GM19372 (cell line): ENCODE results near the gene OPRD1.
"Not testable (repeated sequence)": the region's sequence is repeated elsewhere in the genome, so short reads cannot be mapped to it uniquely, and the experiment has no call there.

Experiments
- ATAC-seq: cut with Tn5 transposase; IDR thresholded peaks from one replicate; pipeline ENCODE4 v1.9.1; 2021; ENCODE audit warnings: mild to moderate bottlenecking, low read depth, moderate library complexity; ENCODE audit not compliant: unreplicated experiment

OPRD1 gene

DNA sequence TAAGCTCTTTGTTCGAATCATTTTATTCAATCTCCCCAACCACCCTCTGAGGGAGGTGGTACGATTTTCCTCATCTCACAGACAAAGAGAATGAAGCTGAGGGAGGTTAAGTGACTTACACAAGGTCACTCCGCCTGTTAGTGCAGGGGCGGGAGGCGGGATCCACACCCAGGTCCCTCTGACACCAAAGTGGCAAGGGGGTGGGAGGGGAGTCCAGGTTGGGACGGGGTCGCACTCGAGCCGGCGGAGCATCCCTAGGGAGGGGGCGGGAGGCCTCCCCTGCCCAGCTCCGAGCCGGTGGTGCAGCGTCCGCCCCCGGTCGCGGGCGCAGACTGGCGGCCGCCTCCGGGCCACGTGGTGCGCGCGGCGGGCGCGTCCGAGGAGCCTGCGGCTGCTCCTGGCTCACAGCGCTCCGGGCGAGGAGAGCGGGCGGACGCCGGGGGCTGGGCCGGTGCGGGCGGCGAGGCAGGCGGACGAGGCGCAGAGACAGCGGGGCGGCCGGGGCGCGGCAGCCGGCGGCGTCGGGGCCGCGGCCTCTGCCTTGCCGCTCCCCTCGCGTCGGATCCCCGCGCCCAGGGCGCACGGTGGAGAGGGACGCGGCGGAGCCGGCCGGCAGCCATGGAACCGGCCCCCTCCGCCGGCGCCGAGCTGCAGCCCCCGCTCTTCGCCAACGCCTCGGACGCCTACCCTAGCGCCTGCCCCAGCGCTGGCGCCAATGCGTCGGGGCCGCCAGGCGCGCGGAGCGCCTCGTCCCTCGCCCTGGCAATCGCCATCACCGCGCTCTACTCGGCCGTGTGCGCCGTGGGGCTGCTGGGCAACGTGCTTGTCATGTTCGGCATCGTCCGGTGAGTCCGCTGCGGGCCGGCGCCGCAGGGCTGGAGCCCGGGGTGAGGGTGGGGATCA, at the start of gene OPRD1:
Gene OPRD1, plus strand, starts transcription at position 405 of the 903 bp plus-strand sequence. Its CDS starts 214 bp downstream, at position 619.
- no peak for ATAC-seq

DNA sequence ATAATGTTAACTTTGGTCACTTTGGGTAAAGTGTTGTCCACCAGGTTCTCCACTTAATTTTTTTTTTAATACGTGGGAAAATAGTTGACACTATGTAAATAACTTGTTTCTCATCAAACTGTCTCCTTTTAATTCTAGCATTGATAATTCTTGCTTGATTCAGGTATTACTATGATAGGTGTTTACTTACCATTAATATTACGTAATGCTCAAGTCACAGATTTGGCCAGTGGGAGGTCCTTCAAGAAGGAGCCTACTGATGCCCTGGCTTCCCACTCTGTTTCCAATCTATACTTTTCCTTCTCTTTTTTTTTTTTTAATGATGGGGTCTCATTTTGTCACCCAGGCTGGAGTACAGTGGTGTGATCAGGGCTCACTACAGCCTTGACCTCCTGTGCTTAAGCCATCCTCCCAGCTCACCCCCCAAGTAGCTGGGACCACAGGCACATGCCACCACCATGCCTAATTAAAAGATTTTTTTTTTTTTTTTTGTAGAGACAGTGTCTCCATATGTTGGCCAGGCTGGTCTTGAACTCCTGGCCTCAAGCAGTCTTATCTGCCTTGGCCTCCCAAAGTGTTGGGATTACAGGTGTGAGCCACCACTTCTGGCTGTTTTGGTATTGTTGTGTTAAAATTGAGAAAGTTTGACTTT, 45.3 kb upstream of the OPRD1 start:
- ATAC-seq, result no peak

DNA sequence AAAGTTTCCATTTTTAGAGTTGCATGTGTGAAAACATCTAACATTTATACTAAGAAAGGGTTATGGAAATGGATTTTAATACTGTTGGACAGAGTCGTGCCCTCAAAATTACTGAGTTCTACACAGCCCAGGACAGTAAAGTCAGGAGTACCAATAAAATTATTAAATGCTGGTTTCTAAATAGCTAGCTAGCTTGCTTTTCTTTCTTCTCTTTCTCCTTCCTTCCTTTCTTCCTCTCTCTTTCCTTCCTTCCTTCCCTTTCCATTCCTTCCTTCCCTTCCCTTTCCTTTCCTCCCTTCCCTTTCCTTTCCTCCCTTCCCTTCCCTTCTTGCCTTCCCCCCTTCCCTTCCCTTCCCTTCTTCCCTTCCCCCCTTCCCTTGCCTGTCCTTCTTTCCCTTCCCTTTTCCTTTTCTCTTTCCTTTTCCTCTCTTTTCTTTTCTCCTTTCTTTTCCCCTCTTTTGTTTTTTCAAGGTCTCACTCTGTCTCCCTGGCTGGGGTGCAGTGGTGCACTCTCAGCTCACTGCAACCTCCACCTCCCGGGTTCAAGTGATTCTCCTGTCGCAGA, 41.3 kb upstream of the OPRD1 start:
- ATAC-seq, result no peak

DNA sequence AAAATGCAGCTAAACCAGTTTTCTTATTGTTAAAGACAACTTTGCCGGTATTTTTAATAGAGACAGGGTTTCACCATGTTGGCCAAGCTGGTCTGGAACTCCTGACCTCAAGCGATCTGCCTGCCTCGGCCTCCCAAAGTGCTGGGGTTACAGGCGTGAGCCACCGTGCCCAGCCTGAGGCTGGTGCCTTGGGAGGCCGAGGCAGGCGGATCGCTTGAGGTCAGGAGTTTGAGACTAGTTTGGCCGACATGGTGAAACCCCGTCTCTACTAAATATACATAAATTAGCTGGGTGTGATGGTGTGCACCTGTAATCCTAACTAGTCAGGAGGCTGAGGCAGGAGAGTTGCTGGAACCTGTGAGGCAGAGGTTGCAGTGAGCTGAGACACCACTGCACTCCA, 40.0 kb upstream of the OPRD1 start:
- not testable (repeated sequence) for ATAC-seq

- ATAC-seq, result no peak
These were observed 38.9 kb upstream of the OPRD1 start for GRCh38 chr1:28773105-28773504.

DNA sequence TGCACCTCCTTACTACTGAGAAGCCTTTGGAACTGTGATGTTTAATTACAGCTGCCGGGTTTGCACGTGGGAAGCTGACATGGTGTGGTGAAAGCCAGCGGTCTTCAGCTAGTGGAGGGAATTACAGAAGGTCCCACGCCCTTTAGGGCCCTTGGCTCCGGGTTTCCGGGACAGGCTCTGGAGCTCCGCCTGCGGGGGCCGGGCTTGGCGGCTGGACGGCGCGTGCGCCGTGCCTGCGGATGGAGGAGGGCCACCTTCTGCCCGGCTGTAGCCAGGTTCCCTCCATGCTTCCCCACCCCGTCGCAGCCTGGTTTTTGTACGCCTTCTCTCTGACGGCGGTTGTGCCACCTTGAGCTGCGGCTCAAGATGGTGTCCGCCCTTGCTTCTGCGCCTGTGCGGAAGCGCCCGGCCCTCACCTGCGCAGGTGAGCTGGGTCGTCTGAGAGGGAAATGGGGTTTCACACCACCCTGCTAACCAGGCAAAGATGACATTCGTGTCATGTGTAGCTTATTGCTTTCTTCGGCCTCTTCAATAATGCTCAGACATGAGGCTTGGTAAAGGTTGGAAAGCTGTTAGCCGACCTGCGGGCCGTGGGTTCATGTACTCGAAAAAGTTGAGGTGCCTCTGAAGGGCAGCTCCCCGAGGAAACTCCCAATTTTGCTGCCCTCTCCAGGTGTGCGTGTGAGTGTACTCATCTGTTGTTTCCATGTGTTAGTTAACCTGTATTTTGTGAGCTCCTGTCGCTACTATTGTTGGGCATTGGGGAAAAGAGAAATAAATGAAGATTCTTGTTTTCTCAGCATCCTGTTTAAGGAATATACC, 36.6 kb upstream of the OPRD1 start:
- ATAC-seq, result no peak

DNA sequence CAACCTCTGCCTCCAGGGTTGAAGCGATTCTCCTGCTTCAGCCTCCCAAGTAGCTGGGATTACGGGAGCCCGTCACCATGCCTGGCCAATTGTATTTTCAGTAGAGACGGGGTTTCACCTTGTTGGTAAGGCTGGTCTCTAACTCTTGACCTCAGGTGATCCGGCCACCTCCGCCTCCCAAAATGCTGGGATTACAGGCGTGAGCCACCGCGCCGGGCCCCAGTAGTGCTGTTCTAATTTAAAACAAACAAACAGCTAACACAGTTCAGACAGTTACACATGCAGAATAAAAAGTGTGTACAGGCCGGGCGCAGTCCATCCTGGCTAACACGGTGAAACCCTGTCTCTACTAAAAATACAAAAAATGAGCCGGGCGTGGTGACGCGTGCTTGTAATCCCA, 35.6 kb upstream of the OPRD1 start:
- ATAC-seq, result no peak

DNA sequence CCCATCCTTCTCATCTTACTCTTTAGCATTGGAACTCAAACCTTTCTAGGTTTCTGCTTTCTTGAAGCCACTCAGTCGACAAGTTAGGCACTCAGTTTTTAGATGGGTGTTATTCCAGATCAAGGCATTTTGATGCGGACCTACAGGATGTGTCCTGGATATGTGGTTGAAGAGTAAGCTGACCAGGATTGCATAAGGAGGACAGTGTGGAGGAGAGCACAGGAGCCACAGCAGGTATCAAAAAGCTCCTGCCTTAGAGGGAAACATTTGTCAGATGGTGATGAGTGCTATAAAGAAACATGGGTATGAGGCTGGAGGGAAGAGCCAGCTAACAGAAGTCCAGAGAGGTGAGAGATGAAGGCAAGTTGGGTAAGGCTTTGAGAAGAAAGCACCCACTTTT, 33.9 kb upstream of the OPRD1 start:
- no peak for ATAC-seq

- ATAC-seq, result no peak
These were observed 32.1 kb upstream of the OPRD1 start for GRCh38 chr1:28779751-28780408.

DNA sequence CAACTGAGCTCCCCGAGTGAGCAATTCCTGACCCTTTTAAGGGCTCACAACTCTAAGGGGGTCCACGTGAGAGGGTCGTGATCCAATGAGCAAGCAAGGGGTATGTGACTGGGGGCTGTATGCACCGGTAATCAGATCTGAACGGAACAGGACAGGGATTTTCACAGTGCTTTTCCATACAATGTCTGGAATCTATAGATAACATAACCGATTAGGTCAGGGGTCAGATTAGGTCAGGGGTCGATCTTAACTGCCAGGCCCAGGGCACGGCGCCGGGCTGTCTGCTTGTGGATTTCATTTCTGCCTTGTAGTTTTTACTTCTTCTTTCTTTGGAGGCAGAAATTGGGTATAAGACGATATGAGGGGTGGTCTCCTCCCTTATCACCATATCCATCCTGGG, 30.7 kb upstream of the OPRD1 start:
- no peak for ATAC-seq

GRCh38 chr1:28782011-28782410, 30.0 kb upstream of the OPRD1 start:
- ATAC-seq, result no peak

GRCh38 chr1:28783363-28783762, 28.6 kb upstream of the OPRD1 start:
- no peak for ATAC-seq

- ATAC-seq, result no peak
These were observed 22.6 kb upstream of the OPRD1 start for GRCh38 chr1:28789412-28789811.

- no peak for ATAC-seq
These were observed 22.2 kb upstream of the OPRD1 start for GRCh38 chr1:28789816-28790215.

GRCh38 chr1:28790377-28791035, 21.5 kb upstream of the OPRD1 start:
- no peak for ATAC-seq

DNA sequence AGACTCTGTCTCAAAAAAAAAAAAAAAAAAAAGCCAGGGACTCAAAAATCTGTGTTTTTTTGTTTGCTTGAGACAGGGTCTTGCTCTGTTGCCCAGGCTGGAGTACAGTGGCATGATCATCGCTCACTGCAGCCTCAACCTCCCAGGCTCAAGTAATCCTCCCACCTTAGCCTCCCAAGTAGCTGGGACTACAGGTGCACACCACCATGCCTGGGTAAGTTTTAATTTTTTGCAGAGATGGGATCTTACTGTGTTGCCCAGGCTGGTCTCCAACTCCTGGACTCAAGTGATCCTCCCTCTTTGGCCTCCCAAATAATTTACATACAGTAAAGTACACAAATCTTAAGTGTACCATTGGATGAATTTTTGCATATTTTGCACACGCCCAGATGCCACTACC, 20.0 kb upstream of the OPRD1 start:
- ATAC-seq, result not testable (repeated sequence)

GRCh38 chr1:28792644-28793121, 19.3 kb upstream of the OPRD1 start:
- ATAC-seq, result no peak

DNA sequence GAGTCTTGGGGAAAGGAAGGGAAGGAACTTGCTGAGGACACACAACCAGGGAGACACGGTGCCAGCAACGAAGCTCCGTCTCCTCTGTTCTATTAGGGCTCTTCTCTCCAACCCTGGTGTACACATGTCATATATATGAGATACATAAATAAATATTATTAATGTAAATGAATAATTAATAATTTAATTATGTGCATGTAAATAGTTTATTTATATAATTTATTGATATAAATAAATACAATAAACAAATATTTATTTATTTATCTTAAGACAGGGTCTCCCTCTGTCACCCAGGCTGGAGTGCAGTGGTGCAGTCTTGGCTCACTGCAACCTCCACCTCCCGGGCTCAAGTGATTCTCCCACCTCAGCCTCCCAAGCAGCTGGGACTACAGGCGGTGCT, 17.4 kb upstream of the OPRD1 start:
- ATAC-seq, result not testable (repeated sequence)

DNA sequence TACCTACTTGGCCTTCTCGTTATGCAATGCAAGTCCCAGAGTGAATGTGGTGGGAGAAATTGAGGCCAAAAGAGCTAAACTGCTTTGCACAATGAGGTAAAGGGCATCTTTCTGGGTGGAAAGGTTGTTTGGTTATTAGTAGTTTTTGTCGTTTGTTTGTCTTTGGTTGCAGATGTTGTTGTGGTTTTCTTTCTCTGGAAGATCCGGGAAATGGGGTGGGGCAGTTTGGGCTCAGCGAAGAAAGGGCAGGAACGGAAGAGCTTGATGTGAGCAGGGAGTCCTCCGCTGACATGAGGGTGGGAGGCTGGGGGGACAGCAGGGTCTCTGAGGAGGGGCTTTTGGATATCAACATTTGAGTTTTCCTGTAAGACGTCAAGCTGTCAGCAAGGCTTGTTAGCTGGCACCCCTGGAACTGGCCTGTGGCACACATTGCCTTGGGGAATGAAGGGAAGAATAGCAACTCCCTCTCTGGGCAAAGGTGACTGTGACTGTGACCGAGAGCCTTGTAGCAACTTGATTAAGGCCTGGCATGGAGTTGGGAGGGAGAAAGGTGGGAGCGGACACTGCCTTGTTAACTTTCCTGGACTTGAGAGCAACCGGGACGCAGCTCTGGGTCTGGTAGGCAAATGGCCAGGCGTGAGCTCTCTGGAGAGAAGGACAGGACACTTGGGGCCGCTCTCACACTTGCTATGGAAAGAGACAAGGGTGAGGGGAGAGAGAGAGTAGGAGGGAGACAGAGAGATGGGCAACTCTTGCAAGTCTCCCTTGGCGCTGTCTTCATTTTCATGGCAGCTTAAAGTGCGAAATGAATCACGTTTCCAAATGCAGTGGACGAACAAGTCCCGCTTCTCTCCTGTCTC, 15.4 kb upstream of the OPRD1 start:
- ATAC-seq, result no peak
